H1 (cell line): ENCODE measurements around the gene THAP11.

Experiments used
- CTCF ChIP-seq, 3 experiments: IDR thresholded peaks; 1 replicate in 2 of 3; 2 replicates in 1 of 3; pipeline versions ENCODE4 v1.5.1 to v1.6.1; 2011; ENCODE audit warnings: low read length in 3 of 3, mild to moderate bottlenecking in 3 of 3, inconsistent platforms in 2 of 3, low read depth in 1 of 3, moderate library complexity in 1 of 3; ENCODE audit not compliant: insufficient read depth in 1 of 3; ENCODE audit errors: control extremely low read depth in 1 of 3
- EP300 ChIP-seq, 2 experiments: IDR thresholded peaks; 1 replicate in 1 of 2; 2 replicates in 1 of 2; pipeline ENCODE4 v1.6.1; 2011 to 2012; ENCODE audit warnings: low read depth in 2 of 2, low read length in 2 of 2, mild to moderate bottlenecking in 2 of 2, borderline replicate concordance in 1 of 2, inconsistent platforms in 1 of 2, moderate library complexity in 1 of 2
- JUND ChIP-seq: IDR thresholded peaks from 2 replicates; pipeline ENCODE4 v1.6.1; 2011; ENCODE audit warnings: mild to moderate bottlenecking, improper control_type of control experiment, low read length
- MAFK ChIP-seq: IDR thresholded peaks from 2 replicates; pipeline ENCODE4 v1.6.1; 2012; ENCODE audit warnings: low read depth, mild to moderate bottlenecking, improper control_type of control experiment, low read length
- POLR2AphosphoS5 ChIP-seq: IDR thresholded peaks from 2 replicates; pipeline ENCODE4 v1.6.1; 2011; ENCODE audit warnings: low read depth, low read length
- RXRA ChIP-seq: IDR thresholded peaks from 2 replicates; pipeline ENCODE4 v1.6.1; 2011; ENCODE audit warnings: low read depth, mild to moderate bottlenecking, low read length, moderate library complexity; ENCODE audit not compliant: insufficient read depth
- ZNF274 ChIP-seq: IDR thresholded peaks from 2 replicates; pipeline ENCODE4 v1.7.0; 2012; ENCODE audit warnings: low read length, borderline replicate concordance; ENCODE audit errors: extremely low read depth

GRCh38 chr16:67871256-67871655, 29.1 kb downstream of the THAP11 start:
- TF ChIP-seq ZNF274 (no peak), CTCF (IDR thresholded peaks at IDR 0.05; ENCODE audit: control extremely low read depth in 1 of 3, insufficient read depth in 1 of 3, low read depth in 1 of 3, low read length in 3 of 3) (no peak), JUND (no peak), MAFK (no peak), RXRA (no peak), POLR2AphosphoS5 (no peak), EP300 (IDR thresholded peaks at IDR 0.05; ENCODE audit: borderline replicate concordance in 1 of 2, low read depth in 2 of 2, low read length in 2 of 2) (no peak)
